WTC11 (cell line): ENCODE measurements around the gene RAB35. TPM values are rescaled to one million over a fixed set of nuclear protein-coding genes. Genes with fewer than 3 reads are reported as not detected.

Source experiments
- ATAC-seq: fragments of 200-7000 bp; cut with Tn5 transposase; 2 replicates; pipeline ENCODE4 v1.10.0; 2021; ENCODE audit warnings: mild to moderate bottlenecking, moderate library complexity
- CTCF ChIA-PET: fragments of 300-600 bp; sonication (Branson Sonifier 250); formaldehyde crosslinking; loops from one replicate; lab custom pipeline; 2021; ENCODE audit warnings: antibody characterized with exemption; lab: Charles Lee
- POLR2A ChIA-PET: fragments of 350-600 bp; sonication (Branson Sonifier 250); formaldehyde crosslinking; loops from one replicate; lab custom pipeline; 2021; ENCODE audit warnings: antibody characterized with exemption; lab: Charles Lee
- DNase-seq: peaks from one replicate; pipeline ENCODE4 v3.0.0; 2021; ENCODE audit warnings: low spot score
- H3K27ac Mint-ChIP-seq: 2 replicates; pipeline ENCODE4 v1.8.0; 2021; ENCODE audit warnings: mixed read lengths
- H3K27me3 Mint-ChIP-seq: 2 replicates; pipeline ENCODE4 v1.8.0; 2021; ENCODE audit warnings: low read depth, mild to moderate bottlenecking, moderate library complexity, mixed read lengths
- H3K36me3 Mint-ChIP-seq: 2 replicates; pipeline ENCODE4 v1.8.0; 2021; ENCODE audit warnings: mixed read lengths
- H3K4me1 Mint-ChIP-seq: 2 replicates; pipeline ENCODE4 v1.8.0; 2022; ENCODE audit warnings: mixed read lengths
- H3K4me3 Mint-ChIP-seq: 2 replicates; pipeline ENCODE4 v1.8.0; 2021; ENCODE audit warnings: mild to moderate bottlenecking, moderate library complexity, mixed read lengths
- H3K9me3 Mint-ChIP-seq: 2 replicates; pipeline ENCODE4 v1.8.0; 2021; ENCODE audit warnings: mixed read lengths
- EMX1 ChIP-seq: fragments of 250-450 bp; sonication (Bioruptor Pico); IDR thresholded peaks from 2 replicates; pipeline ENCODE4 v1.8.0; 2021; ENCODE audit warnings: mild to moderate bottlenecking
- FOXK1 ChIP-seq: sonication (generic); formaldehyde crosslinking; IDR thresholded peaks from 2 replicates; pipeline ENCODE4 v1.8.0; 2022; ENCODE audit warnings: mild to moderate bottlenecking, moderate library complexity, missing genetic modification reagents
- KAT7 ChIP-seq: sonication (generic); formaldehyde crosslinking; IDR thresholded peaks from 2 replicates; pipeline ENCODE4 v1.8.1; 2023; ENCODE audit warnings: missing genetic modification reagents, mild to moderate bottlenecking, borderline replicate concordance
- TEAD1 ChIP-seq: sonication (generic); formaldehyde crosslinking; IDR thresholded peaks from 2 replicates; pipeline ENCODE4 v1.8.0; 2022; ENCODE audit warnings: mild to moderate bottlenecking, missing genetic modification reagents
- TP53 ChIP-seq: sonication (generic); formaldehyde crosslinking; IDR thresholded peaks from 2 replicates; pipeline ENCODE4 v1.8.1; 2023; ENCODE audit warnings: mild to moderate bottlenecking, missing genetic modification reagents
- ZNF138 ChIP-seq: sonication (generic); formaldehyde crosslinking; conservative IDR thresholded peaks from 2 replicates; pipeline ENCODE4 v1.8.1; 2022; ENCODE audit warnings: mild to moderate bottlenecking, moderate library complexity, missing genetic modification reagents
- total RNA-seq: library from RNA; stranded (reverse); gene quantifications from 3 replicates; pipeline ENCODE4 v1.2.3, GENCODE V29; 2021
- TF ChIP-seq, protein P1 (sequence below): fragments of 250-450 bp; sonication (Bioruptor Pico); IDR thresholded peaks from 2 replicates; pipeline ENCODE4 v1.8.0; 2021; ENCODE audit warnings: mild to moderate bottlenecking
- TF ChIP-seq, protein P2 (sequence below): sonication (generic); formaldehyde crosslinking; IDR thresholded peaks from 2 replicates; pipeline ENCODE4 v1.8.1; 2022; ENCODE audit warnings: low read depth, mild to moderate bottlenecking, moderate library complexity, missing genetic modification reagents, borderline replicate concordance
- TF ChIP-seq, protein P3 (sequence below): fragments of 250-450 bp; sonication (Bioruptor Pico); IDR thresholded peaks from 2 replicates; pipeline ENCODE4 v1.9.0; 2021; ENCODE audit warnings: mild to moderate bottlenecking
- TF ChIP-seq, protein P4 (sequence below): fragments of 250-450 bp; sonication (Bioruptor Pico); conservative IDR thresholded peaks from 2 replicates; pipeline ENCODE4 v1.9.0; 2021; ENCODE audit warnings: mild to moderate bottlenecking
- TF ChIP-seq, protein P5 (sequence below): fragments of 200-600 bp; IDR thresholded peaks from 2 replicates; pipeline ENCODE4 v1.8.0; 2022; ENCODE audit warnings: antibody characterized with exemption
- TF ChIP-seq, protein P6 (sequence below): sonication (generic); formaldehyde crosslinking; IDR thresholded peaks from 2 replicates; pipeline ENCODE4 v1.8.0; 2023; ENCODE audit warnings: missing genetic modification reagents, mild to moderate bottlenecking, borderline replicate concordance

RAB35 gene
- total RNA-seq, 1 experiment from 2014 or later = 44.5 TPM

DNA sequence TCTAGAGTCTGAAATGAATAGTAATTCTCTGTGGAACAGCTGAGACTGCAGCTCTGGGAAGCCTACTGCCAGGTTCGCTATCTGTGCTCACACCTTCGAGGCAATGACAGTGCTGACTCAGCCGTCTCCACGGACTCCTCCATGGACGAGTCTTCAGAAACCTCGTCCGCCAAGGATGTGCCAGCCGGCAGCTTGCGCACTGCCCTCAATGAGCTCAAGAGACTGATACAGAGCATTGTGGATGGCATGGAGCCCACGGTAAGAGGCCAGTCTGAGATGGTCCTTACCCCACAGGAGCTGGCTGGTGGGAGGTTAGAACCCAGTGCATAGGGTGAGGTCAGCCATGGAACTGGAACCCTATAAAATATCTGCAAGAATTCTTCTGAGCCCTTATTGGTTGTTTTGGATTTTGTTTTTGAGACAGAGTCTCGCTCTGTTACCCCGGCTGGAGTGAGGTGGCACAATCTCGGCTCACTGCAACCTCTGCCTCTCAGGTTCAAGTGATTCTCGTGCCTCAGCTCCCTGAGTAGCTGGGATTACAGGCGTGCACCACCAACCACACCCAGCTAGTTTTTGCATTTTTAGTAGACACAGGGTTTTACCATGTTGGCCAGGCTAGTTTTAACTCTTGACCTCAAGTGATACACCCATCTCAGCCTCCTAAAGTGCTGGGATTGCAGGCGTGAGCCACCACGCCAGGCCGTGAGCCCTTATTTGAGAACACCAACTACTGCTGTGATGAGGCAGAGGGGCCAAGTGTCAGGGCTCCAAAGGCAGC lies 43.9 kb downstream of the RAB35 start:
- no peak for ATAC-seq
- no peaks in the 10 kb centered on the region for H3K9me3 Mint-ChIP-seq
- H3K36me3 Mint-ChIP-seq = no peaks in the 10 kb centered on the region
- H3K4me3 Mint-ChIP-seq = no peak overlapping the region
- DNase-seq = no peak
- no peak overlapping the region for H3K27ac Mint-ChIP-seq
- H3K27me3 Mint-ChIP-seq = no peaks in the 10 kb centered on the region
- POLR2A ChIA-PET = no interaction called here
- no peaks in the 10 kb centered on the region for H3K4me1 Mint-ChIP-seq
- CTCF ChIA-PET = interaction anchor here (0.6 to 1.8 kb wide), 2 partner anchors 15 to 32 kb away, joined by 3 to 9 read pairs; no protein-coding TSS in a partner anchor
- no peak for TF ChIP-seq KAT7 (CRISPR knock-in tag)
- TF ChIP-seq FOXK1 (CRISPR knock-in tag) = no peak
- TF ChIP-seq, protein P1, sequence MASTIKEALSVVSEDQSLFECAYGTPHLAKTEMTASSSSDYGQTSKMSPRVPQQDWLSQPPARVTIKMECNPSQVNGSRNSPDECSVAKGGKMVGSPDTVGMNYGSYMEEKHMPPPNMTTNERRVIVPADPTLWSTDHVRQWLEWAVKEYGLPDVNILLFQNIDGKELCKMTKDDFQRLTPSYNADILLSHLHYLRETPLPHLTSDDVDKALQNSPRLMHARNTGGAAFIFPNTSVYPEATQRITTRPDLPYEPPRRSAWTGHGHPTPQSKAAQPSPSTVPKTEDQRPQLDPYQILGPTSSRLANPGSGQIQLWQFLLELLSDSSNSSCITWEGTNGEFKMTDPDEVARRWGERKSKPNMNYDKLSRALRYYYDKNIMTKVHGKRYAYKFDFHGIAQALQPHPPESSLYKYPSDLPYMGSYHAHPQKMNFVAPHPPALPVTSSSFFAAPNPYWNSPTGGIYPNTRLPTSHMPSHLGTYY = no peak
- TF ChIP-seq, protein P2, sequence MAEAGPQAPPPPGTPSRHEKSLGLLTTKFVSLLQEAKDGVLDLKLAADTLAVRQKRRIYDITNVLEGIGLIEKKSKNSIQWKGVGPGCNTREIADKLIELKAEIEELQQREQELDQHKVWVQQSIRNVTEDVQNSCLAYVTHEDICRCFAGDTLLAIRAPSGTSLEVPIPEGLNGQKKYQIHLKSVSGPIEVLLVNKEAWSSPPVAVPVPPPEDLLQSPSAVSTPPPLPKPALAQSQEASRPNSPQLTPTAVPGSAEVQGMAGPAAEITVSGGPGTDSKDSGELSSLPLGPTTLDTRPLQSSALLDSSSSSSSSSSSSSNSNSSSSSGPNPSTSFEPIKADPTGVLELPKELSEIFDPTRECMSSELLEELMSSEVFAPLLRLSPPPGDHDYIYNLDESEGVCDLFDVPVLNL (CRISPR knock-in tag) = no peak
- TF ChIP-seq, protein P3, sequence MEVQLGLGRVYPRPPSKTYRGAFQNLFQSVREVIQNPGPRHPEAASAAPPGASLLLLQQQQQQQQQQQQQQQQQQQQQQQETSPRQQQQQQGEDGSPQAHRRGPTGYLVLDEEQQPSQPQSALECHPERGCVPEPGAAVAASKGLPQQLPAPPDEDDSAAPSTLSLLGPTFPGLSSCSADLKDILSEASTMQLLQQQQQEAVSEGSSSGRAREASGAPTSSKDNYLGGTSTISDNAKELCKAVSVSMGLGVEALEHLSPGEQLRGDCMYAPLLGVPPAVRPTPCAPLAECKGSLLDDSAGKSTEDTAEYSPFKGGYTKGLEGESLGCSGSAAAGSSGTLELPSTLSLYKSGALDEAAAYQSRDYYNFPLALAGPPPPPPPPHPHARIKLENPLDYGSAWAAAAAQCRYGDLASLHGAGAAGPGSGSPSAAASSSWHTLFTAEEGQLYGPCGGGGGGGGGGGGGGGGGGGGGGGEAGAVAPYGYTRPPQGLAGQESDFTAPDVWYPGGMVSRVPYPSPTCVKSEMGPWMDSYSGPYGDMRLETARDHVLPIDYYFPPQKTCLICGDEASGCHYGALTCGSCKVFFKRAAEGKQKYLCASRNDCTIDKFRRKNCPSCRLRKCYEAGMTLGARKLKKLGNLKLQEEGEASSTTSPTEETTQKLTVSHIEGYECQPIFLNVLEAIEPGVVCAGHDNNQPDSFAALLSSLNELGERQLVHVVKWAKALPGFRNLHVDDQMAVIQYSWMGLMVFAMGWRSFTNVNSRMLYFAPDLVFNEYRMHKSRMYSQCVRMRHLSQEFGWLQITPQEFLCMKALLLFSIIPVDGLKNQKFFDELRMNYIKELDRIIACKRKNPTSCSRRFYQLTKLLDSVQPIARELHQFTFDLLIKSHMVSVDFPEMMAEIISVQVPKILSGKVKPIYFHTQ (CRISPR knock-in tag) = no peak
- TF ChIP-seq, protein P4, sequence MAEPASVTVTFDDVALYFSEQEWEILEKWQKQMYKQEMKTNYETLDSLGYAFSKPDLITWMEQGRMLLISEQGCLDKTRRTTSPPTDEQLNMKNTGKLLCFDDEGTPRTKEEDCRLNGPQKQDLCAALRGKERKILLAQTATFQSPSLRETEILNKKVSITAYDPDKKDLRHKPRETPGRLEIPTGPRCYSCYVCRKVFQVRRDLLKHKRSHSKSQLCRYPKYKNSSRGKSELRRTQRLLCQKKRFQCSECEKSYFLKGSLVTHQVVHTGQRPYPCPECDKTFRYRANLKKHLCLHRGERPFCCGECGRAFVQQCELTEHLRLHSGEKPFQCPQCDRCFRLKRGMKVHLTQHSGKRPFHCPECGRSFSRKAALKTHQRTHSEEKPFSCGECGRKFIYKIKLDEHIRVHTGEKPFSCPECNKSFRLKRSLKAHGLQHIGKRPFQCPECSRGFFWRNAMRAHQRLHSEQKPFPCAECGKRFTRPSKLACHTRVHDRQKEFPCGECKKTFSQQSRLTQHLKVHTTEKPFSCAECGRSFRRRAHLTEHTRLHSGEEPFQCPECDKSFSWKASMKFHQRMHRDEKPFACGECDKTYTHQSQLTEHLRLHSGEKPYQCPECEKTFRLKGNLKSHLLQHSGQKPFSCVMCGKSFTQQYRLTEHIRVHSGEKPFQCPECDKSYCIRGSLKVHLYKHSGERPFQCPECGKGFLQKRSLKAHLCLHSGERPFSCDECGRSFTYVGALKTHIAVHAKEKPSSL (CRISPR knock-in tag) = no peak
- TF ChIP-seq TEAD1 (CRISPR knock-in tag) = no peak
- TF ChIP-seq TP53 (CRISPR knock-in tag) = no peak
- TF ChIP-seq EMX1 = no peak
- TF ChIP-seq ZNF138 (CRISPR knock-in tag) = no peak
- TF ChIP-seq, protein P5, sequence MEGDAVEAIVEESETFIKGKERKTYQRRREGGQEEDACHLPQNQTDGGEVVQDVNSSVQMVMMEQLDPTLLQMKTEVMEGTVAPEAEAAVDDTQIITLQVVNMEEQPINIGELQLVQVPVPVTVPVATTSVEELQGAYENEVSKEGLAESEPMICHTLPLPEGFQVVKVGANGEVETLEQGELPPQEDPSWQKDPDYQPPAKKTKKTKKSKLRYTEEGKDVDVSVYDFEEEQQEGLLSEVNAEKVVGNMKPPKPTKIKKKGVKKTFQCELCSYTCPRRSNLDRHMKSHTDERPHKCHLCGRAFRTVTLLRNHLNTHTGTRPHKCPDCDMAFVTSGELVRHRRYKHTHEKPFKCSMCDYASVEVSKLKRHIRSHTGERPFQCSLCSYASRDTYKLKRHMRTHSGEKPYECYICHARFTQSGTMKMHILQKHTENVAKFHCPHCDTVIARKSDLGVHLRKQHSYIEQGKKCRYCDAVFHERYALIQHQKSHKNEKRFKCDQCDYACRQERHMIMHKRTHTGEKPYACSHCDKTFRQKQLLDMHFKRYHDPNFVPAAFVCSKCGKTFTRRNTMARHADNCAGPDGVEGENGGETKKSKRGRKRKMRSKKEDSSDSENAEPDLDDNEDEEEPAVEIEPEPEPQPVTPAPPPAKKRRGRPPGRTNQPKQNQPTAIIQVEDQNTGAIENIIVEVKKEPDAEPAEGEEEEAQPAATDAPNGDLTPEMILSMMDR = no peak
- TF ChIP-seq, protein P6, sequence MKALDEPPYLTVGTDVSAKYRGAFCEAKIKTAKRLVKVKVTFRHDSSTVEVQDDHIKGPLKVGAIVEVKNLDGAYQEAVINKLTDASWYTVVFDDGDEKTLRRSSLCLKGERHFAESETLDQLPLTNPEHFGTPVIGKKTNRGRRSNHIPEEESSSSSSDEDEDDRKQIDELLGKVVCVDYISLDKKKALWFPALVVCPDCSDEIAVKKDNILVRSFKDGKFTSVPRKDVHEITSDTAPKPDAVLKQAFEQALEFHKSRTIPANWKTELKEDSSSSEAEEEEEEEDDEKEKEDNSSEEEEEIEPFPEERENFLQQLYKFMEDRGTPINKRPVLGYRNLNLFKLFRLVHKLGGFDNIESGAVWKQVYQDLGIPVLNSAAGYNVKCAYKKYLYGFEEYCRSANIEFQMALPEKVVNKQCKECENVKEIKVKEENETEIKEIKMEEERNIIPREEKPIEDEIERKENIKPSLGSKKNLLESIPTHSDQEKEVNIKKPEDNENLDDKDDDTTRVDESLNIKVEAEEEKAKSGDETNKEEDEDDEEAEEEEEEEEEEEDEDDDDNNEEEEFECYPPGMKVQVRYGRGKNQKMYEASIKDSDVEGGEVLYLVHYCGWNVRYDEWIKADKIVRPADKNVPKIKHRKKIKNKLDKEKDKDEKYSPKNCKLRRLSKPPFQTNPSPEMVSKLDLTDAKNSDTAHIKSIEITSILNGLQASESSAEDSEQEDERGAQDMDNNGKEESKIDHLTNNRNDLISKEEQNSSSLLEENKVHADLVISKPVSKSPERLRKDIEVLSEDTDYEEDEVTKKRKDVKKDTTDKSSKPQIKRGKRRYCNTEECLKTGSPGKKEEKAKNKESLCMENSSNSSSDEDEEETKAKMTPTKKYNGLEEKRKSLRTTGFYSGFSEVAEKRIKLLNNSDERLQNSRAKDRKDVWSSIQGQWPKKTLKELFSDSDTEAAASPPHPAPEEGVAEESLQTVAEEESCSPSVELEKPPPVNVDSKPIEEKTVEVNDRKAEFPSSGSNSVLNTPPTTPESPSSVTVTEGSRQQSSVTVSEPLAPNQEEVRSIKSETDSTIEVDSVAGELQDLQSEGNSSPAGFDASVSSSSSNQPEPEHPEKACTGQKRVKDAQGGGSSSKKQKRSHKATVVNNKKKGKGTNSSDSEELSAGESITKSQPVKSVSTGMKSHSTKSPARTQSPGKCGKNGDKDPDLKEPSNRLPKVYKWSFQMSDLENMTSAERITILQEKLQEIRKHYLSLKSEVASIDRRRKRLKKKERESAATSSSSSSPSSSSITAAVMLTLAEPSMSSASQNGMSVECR (CRISPR knock-in tag) = no peak
- TF ChIP-seq, all 79 proteins: peak for 0
